ENCODE measurements around the gene ZNF791.

The ZNF791 gene

GRCh38 chr19:12628040-12629022, 17.6 kb downstream of the ZNF791 start:
- DNase-seq (ENCODE audit: low read depth): no peak
- in situ Hi-C loops (cut with HindIII; ENCODE audit: low sequenced_read_pairs): no loop called here
- no peak overlapping the region for H3K4me3 ChIP-seq (ENCODE audit: low read depth, low read length)
- no peak for TF ChIP-seq CTCF (IDR thresholded peaks at IDR 0.05; ENCODE audit: low read depth, low read length, missing control alignments)

DNA sequence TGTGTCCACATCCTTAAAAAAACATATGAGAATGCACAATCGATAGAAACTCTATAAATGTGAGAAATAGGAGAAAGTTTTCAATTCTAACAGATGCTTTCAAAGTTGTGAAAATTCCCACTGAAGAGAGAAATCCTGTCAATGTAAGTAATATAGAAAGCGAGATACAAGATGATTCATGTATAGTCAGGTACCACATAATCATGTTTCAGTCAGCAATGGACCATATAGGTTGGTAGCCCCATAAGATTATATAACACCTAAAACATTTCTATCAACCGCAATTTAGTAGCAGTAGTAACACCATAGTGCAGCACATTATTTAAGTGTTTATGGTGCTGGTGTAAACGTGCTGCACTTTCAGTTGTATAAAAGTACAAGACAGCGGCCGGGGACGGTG, 18.5 kb downstream of the ZNF791 start:
- no peak for DNase-seq (ENCODE audit: low read depth)
- in situ Hi-C loops (cut with HindIII; ENCODE audit: low sequenced_read_pairs): no loop called here
- H3K4me3 ChIP-seq (ENCODE audit: low read depth, low read length): no peak overlapping the region
- no peak for TF ChIP-seq CTCF (IDR thresholded peaks at IDR 0.05; ENCODE audit: low read depth, low read length, missing control alignments)

DNA sequence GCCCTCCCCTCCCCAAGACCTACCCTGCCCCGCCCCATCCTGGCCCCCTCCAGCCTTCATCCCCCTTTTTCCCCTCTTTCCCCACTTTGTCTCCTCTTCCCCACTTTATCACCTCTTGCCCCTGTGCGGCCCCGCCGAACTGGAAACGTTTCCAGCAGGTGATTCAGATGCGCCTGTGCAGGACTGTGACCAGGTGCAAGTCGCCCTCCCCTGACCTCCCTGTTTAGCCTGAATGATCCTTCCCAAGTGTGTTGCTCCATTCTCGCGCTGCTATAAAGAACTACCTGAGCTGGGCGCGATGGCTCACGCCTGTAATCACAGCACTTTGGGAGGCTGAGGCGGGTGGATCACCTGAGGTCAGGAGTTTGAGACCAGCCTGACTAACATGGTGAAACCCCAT, 25.9 kb downstream of the ZNF791 start:
- no peak for DNase-seq (ENCODE audit: low read depth)
- no peak overlapping the region for H3K4me3 ChIP-seq (ENCODE audit: low read depth, low read length)
- TF ChIP-seq CTCF (IDR thresholded peaks at IDR 0.05; ENCODE audit: low read depth, low read length, missing control alignments): no peak
- in situ Hi-C loops (cut with HindIII; ENCODE audit: low sequenced_read_pairs): no loop called here

GRCh38 chr19:12638611-12639182, 28.0 kb downstream of the ZNF791 start:
- no peak for TF ChIP-seq CTCF (IDR thresholded peaks at IDR 0.05; ENCODE audit: low read depth, low read length, missing control alignments)
- no peak overlapping the region for H3K4me3 ChIP-seq (ENCODE audit: low read depth, low read length)
- no peak for DNase-seq (ENCODE audit: low read depth)
- in situ Hi-C loops (cut with HindIII; ENCODE audit: low sequenced_read_pairs): no loop called here

DNA sequence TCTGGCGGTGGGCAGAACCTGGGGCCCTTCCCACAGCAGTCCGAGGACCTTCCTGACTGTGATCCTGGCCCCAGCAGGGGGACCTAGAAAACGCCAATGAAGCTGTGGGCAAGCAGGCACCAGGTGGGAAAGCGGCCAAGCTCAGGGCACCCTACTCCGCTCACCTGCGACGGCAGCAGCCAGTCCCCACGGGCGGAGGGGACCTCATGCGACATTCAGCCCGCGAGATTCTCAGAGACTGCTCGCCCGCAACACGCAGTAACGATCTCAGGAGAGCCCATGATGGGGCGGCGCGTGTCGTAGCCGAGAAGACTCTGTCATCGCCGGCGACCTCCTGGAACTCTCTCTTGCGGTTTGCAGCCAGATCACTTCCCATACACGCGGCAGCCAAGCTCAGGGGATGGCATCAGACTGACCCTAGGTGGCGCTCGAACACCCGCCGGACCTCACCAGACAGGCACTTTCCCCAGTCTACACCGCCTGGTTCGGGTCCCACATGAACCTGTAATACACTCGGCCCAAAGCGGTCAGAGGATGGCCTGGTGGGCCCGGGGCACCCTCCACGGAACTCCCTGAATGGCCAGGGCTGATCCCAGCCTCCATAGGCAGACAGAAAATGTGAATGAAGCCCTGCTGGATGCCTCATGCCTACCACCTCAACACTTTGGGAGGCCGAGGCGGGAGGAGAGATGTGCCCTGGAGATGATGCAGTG, 29.3 kb downstream of the ZNF791 start:
- in situ Hi-C loops (cut with HindIII; ENCODE audit: low sequenced_read_pairs): no loop called here
- no peak overlapping the region for H3K4me3 ChIP-seq (ENCODE audit: low read depth, low read length)
- peak; percentile 68 for TF ChIP-seq CTCF (IDR thresholded peaks at IDR 0.05; ENCODE audit: low read depth, low read length, missing control alignments)
- peak; percentile 16 for DNase-seq (ENCODE audit: low read depth)

DNA sequence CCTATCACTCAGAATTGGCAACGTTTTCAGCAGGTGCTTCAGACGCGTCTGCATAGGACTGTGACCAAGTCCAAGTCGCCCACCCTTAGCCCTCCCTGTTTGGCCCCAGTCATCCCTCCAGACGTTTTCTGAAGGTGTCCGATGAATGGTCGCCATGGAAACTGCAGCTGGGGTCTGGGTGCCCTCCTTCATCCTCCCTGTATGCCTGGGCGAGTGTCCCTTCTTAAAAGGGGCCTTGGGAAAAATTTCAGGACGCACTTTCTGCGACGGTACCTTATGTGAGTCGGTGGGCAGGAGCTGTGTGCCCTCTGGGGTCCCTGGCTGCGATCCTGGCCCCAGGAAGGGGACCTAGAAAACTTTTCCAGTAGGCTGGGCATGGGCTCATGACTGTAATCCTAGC, 30.7 kb downstream of the ZNF791 start:
- no peak for DNase-seq (ENCODE audit: low read depth)
- in situ Hi-C loops (cut with HindIII; ENCODE audit: low sequenced_read_pairs): no loop called here
- no peak overlapping the region for H3K4me3 ChIP-seq (ENCODE audit: low read depth, low read length)
- no peak for TF ChIP-seq CTCF (IDR thresholded peaks at IDR 0.05; ENCODE audit: low read depth, low read length, missing control alignments)

All from astrocyte of the cerebellum (primary cell).